HCT116 (cell line): ENCODE measurements around the gene RAVER2. TPM values are rescaled to one million over a fixed set of nuclear protein-coding genes. Genes with fewer than 3 reads are reported as not detected.

Experiments
- ATAC-seq: fragments of 200-7000 bp; cut with Tn5 transposase; 2 replicates; pipeline ENCODE4 v1.9.1; 2020; ENCODE audit warnings: mild to moderate bottlenecking, moderate library complexity
- BruUV-seq: library from RNA; stranded (reverse); fragments of 400-500 nt; replicated peaks from 2 replicates; lab custom pipeline; 2021; lab: Mats Ljungman, UMichigan
- CTCF ChIA-PET: fragments of 300-600 bp; sonication (Branson Sonifier 250); formaldehyde crosslinking; loops from one replicate; lab custom pipeline; 2021; ENCODE audit warnings: antibody characterized with exemption; lab: Charles Lee
- POLR2A ChIA-PET: fragments of 300-600, 350-600 bp; sonication (Branson Sonifier 250); formaldehyde crosslinking; loops from one replicate; lab custom pipeline; 2021; ENCODE audit warnings: antibody characterized with exemption; lab: Charles Lee
- RAD21 ChIA-PET, 2 experiments: fragments of 300-600 bp; sonication (Branson Sonifier 250); formaldehyde crosslinking; loops; one replicate each; lab custom pipeline; 2023; ENCODE audit warnings: low total read pairs in 2 of 2; ENCODE audit not compliant: uncharacterized antibody in 2 of 2, unreplicated experiment in 2 of 2, low non-redundant PET in 1 of 2; lab: Charles Lee
- DNase-seq: peaks from one replicate; pipeline ENCODE4 v3.0.0-alpha.2; 2010; ENCODE audit warnings: low read depth, low spot score
- H2AFZ ChIP-seq: fragments of 200-600 bp; shearing (Covaris generic), sonication (generic); 2 replicates; pipeline ENCODE4 v1.6.1; 2017; ENCODE audit warnings: low read depth, mixed run types, mixed read lengths, antibody characterized with exemption, low read length; ENCODE audit not compliant: poor library complexity, severe bottlenecking
- H3K27ac ChIP-seq: 2 replicates; pipeline ENCODE4 v1.5.1; 2012; ENCODE audit warnings: low read depth, low read length
- H3K27me3 ChIP-seq: fragments of 200-600 bp; sonication (generic); 2 replicates; pipeline ENCODE4 v1.6.1; 2016; ENCODE audit warnings: mixed run types, low read length, mixed read lengths; ENCODE audit not compliant: insufficient read depth
- H3K36me3 ChIP-seq, 2 experiments: fragments of 200-500 bp in 1 of 2; fragments of 200-600 bp in 1 of 2; sonication (Bioruptor generic) in 1 of 2; sonication (generic) in 1 of 2; 2 replicates each; pipeline versions ENCODE4 v1.5.1 to v1.6.1; 2014 to 2016; ENCODE audit warnings: low read length in 2 of 2, inconsistent platforms in 1 of 2, mixed read lengths in 1 of 2, mixed run types in 1 of 2; ENCODE audit not compliant: insufficient read depth in 2 of 2, control insufficient read depth in 1 of 2
- H3K4me1 ChIP-seq, 2 experiments: fragments of 200-600 bp in 1 of 2; sonication (generic) in 1 of 2; 2 replicates each; pipeline versions ENCODE4 v1.5.1 to v1.6.1; 2012 to 2017; ENCODE audit warnings: low read length in 2 of 2, inconsistent platforms in 1 of 2, mild to moderate bottlenecking in 1 of 2, mixed read lengths in 1 of 2, mixed run types in 1 of 2, moderate library complexity in 1 of 2; ENCODE audit not compliant: insufficient read depth in 2 of 2, control insufficient read depth in 1 of 2
- H3K4me2 ChIP-seq: fragments of 200-600 bp; sonication (generic); 2 replicates; pipeline ENCODE4 v1.6.1; 2017; ENCODE audit warnings: mixed run types, low read length, mixed read lengths
- H3K4me3 ChIP-seq, 2 experiments: fragments of 200-600 bp in 1 of 2; sonication (generic) in 1 of 2; replicated peaks in 1 of 2; 2 replicates each; pipeline ENCODE4 v1.5.1; 2011 to 2016; ENCODE audit warnings: low read length in 2 of 2, control low read depth in 1 of 2, low read depth in 1 of 2, mild to moderate bottlenecking in 1 of 2, mixed read lengths in 1 of 2, mixed run types in 1 of 2
- H3K79me2 ChIP-seq: fragments of 200-600 bp; sonication (generic); 2 replicates; pipeline ENCODE4 v1.6.1; 2017; ENCODE audit warnings: mild to moderate bottlenecking, mixed run types, low read length, moderate library complexity, mixed read lengths; ENCODE audit not compliant: insufficient read depth
- H3K9ac ChIP-seq: fragments of 200-600 bp; sonication (generic); 2 replicates; pipeline ENCODE4 v1.6.1; 2016; ENCODE audit warnings: low read length, mixed read lengths
- H3K9me2 ChIP-seq: fragments of 200-600 bp; sonication (generic), shearing (Covaris generic); 2 replicates; pipeline ENCODE4 v1.6.1; 2017; ENCODE audit warnings: mixed run types, mild to moderate bottlenecking, moderate library complexity; ENCODE audit not compliant: insufficient read depth
- H3K9me3 ChIP-seq, 2 experiments: fragments of 200-500 bp in 1 of 2; fragments of 200-600 bp in 1 of 2; sonication (Bioruptor generic) in 1 of 2; sonication (generic) in 1 of 2; 2 replicates each; pipeline ENCODE4 v1.6.1; 2014 to 2017; ENCODE audit warnings: low read length in 2 of 2, mixed read lengths in 2 of 2, inconsistent platforms in 1 of 2, low read depth in 1 of 2, mild to moderate bottlenecking in 1 of 2, mixed run types in 1 of 2, moderate library complexity in 1 of 2; ENCODE audit not compliant: control insufficient read depth in 1 of 2, insufficient read depth in 1 of 2
- H4K20me1 ChIP-seq: fragments of 200-600 bp; sonication (generic), shearing (Covaris generic); 2 replicates; pipeline ENCODE4 v1.6.1; 2017; ENCODE audit warnings: mixed run types, mild to moderate bottlenecking, moderate library complexity; ENCODE audit not compliant: insufficient read depth
- CBX3 ChIP-seq: IDR thresholded peaks from 2 replicates; pipeline ENCODE4 v1.6.1; 2012; ENCODE audit warnings: low read depth
- EGR1 ChIP-seq: IDR thresholded peaks from 2 replicates; pipeline ENCODE4 v1.6.1; 2012; ENCODE audit warnings: low read depth
- ELF1 ChIP-seq: IDR thresholded peaks from 2 replicates; pipeline ENCODE4 v1.6.1; 2012; ENCODE audit warnings: low read depth, borderline replicate concordance
- EZH2phosphoT487 ChIP-seq: fragments of 200-600 bp; IDR thresholded peaks from 2 replicates; pipeline ENCODE4 v1.6.1; 2018; ENCODE audit warnings: antibody characterized with exemption, borderline replicate concordance
- FOSL1 ChIP-seq: IDR thresholded peaks from 2 replicates; pipeline ENCODE4 v1.6.1; 2012; ENCODE audit warnings: low read depth
- JUND ChIP-seq: IDR thresholded peaks from 2 replicates; pipeline ENCODE4 v1.6.1; 2012
- POLR2A ChIP-seq: IDR thresholded peaks from 2 replicates; pipeline ENCODE4 v1.7.0; 2011; ENCODE audit warnings: borderline replicate concordance; ENCODE audit not compliant: insufficient read depth, insufficient read length; ENCODE audit errors: extremely low read depth
- POLR2AphosphoS5 ChIP-seq: IDR thresholded peaks from 2 replicates; pipeline ENCODE4 v1.6.1; 2011; ENCODE audit warnings: mild to moderate bottlenecking, low read depth, low read length, moderate library complexity
- RAD21 ChIP-seq: IDR thresholded peaks from 2 replicates; pipeline ENCODE4 v1.6.1; 2012; ENCODE audit warnings: low read depth, mild to moderate bottlenecking
- SP1 ChIP-seq: IDR thresholded peaks from 2 replicates; pipeline ENCODE4 v1.6.1; 2012; ENCODE audit warnings: low read depth
- YY1 ChIP-seq: IDR thresholded peaks from 2 replicates; pipeline ENCODE4 v1.6.1; 2011; ENCODE audit warnings: low read length, low read depth, moderate library complexity, mild to moderate bottlenecking; ENCODE audit not compliant: insufficient replicate concordance; ENCODE audit errors: extremely low read depth
- ZBTB33 ChIP-seq: IDR thresholded peaks from 2 replicates; pipeline ENCODE4 v1.6.1; 2011; ENCODE audit warnings: mild to moderate bottlenecking, low read length, moderate library complexity; ENCODE audit not compliant: insufficient replicate concordance; ENCODE audit errors: extremely low read depth
- ZFX ChIP-seq: fragments of 450-650 bp; IDR thresholded peaks from 2 replicates; pipeline ENCODE4 v1.6.1; 2017
- intact Hi-C: fragments of 100-400 bp; cut with micrococcal nuclease; formaldehyde crosslinking; loops from 2 replicates; pipeline ENCODE4 v1.10.0; 2022
- total RNA-seq: library from RNA; stranded (reverse); gene quantifications from one replicate; pipeline ENCODE4 v1.2.1, GENCODE V29; 2021; ENCODE audit not compliant: unreplicated experiment

Gene RAVER2
- total RNA-seq, 1 experiment from 2014 or later: 23.2 TPM

- no peak for TF ChIP-seq YY1
- TF ChIP-seq EGR1: no peak
Observed at GRCh38 chr1:64847666-64848065, 102.8 kb downstream of the RAVER2 start (continued).

DNA sequence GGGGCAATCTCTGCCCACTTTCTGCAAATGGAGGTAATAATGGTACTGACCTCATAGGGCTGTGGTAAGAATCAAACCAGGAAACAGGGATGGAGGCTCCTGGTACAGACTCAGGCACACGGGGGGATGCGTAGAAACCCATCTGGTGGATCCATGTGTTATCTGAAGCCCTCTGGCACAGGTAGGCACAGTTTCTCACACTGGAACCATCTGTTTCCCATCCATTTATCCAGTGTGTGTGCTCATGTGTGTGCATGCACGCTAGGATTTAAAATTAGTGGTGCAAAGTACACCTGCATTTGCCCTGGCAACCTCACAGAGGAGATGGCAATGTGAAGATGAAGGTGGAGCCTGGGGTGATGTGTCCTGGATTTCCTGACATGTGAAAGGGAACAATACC is 103.3 kb downstream of the RAVER2 start:
- Histone ChIP-seq H3K9me2 (no peaks in the 10 kb centered on the region), H3K9ac (no peak overlapping the region), H3K4me2 (no peak overlapping the region), H3K27ac (no peak overlapping the region), H3K4me1 (no peaks in the 10 kb centered on the region), H3K9me3 (no peaks in the 10 kb centered on the region), H3K79me2 (no peaks in the 10 kb centered on the region), H2AFZ (no peak overlapping the region), H3K36me3 (0 out of 4 replicates have a peak, but pooled peaks cover 0 to 2% of the 10 kb centered on the region in 2 experiments), H4K20me1 (no peaks in the 10 kb centered on the region), H3K27me3 (no peaks in the 10 kb centered on the region), H3K4me3 (no peak overlapping the region)
- DNase-seq (no peak), ATAC-seq (no peak)
- CTCF ChIA-PET: no interaction called here
- POLR2A ChIA-PET: no interaction called here
- intact Hi-C loops: no loop called here
- RAD21 ChIA-PET: no interaction called here
- TF ChIP-seq EZH2phosphoT487 (no peak), JUND (no peak), ELF1 (no peak), POLR2AphosphoS5 (no peak), ZFX (no peak), FOSL1 (no peak), POLR2A (no peak), RAD21 (no peak), ZBTB33 (no peak), SP1 (no peak), CBX3 (no peak)
- no TSS peak for BruUV-seq
